Mesodermal cell (in vitro differentiated cells): ENCODE results near the gene COPS6.

Experiments used
- H3K27ac ChIP-seq: 2 replicates; pipeline ENCODE4 v1.7.0; 2013; ENCODE audit warnings: mild to moderate bottlenecking, low read depth, low read length, moderate library complexity; ENCODE audit not compliant: severe bottlenecking
- H3K36me3 ChIP-seq: 2 replicates; pipeline ENCODE4 v1.7.1; 2013; ENCODE audit warnings: mild to moderate bottlenecking, low read length, moderate library complexity; ENCODE audit not compliant: control insufficient read depth, insufficient read depth
- H3K4me1 ChIP-seq: one replicate; pipeline ENCODE4 v1.7.1; 2013; ENCODE audit warnings: mild to moderate bottlenecking, low read length; ENCODE audit not compliant: insufficient read depth, control insufficient read depth, poor library complexity, severe bottlenecking
- H3K4me3 ChIP-seq: 2 replicates; pipeline ENCODE4 v1.7.0; 2013; ENCODE audit warnings: low read length, control low read depth, mild to moderate bottlenecking; ENCODE audit not compliant: insufficient read depth, poor library complexity, severe bottlenecking; ENCODE audit errors: extremely low read depth
- H3K9me3 ChIP-seq: 2 replicates; pipeline ENCODE4 v1.7.1; 2013; ENCODE audit warnings: mild to moderate bottlenecking, low read length, moderate library complexity; ENCODE audit not compliant: control insufficient read depth
- WGBS, 2 experiments: methylation state at CpG; one replicate each; pipeline ENCODE4 v1.1.5; 2013; ENCODE audit warnings: missing lambda C conversion rate in 2 of 2; ENCODE audit not compliant: insufficient coverage in 2 of 2; 5-methylcytosine and 5-hydroxymethylcytosine counted together

Gene COPS6

GRCh38 chr7:100079024-100079560 lies 9.7 kb upstream of the COPS6 start:
- H3K9me3 ChIP-seq: peaks cover 21% of the 10 kb centered on the region
- peaks cover 64% of the 10 kb centered on the region for H3K36me3 ChIP-seq
- 98 to 100% methylated on average over 6 to 7 of the region's 7 CpGs for WGBS, 2 experiments
- H3K4me1 ChIP-seq: peaks cover 9% of the 10 kb centered on the region
- no peak overlapping the region for H3K4me3 ChIP-seq
- no peak overlapping the region for H3K27ac ChIP-seq

DNA sequence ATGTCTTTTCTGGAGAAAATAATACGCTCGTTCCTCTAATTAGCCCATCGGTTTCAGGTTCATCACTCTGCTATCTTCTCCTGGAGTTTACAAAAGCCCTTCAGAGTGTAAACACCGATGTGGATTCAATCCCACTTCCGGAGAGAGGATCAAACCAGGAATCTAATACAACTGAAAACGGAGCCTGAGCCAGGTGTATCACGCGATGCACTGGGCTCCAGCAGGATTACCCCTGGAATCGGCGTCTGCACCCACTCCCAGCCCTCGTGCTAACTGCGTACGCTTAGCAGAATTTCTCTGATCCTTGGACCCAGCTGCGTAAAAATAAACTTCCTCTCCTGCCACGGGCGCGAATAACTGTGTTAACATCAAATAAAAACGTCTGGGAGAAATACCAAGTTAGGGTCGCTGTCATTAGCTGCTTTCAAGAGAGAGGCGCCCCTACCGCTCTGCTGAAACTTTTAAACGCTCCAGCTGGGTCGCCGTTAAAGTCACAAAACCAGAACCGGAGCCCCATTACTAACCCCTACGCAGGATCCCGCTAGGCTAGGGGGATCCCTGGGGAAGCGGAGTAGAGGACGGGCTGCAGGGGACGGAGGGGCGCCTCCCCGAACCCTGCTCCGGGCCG lies 7.7 kb upstream of the COPS6 start:
- Histone ChIP-seq H3K9me3 (peaks cover 3% of the 10 kb centered on the region), H3K4me3 (peak overlapping the region; percentile 97), H3K27ac (peak overlapping the region; percentile 94), H3K36me3 (peaks cover 44% of the 10 kb centered on the region), H3K4me1 (peaks cover 9% of the 10 kb centered on the region)
- 1% methylated on average over 25 to 31 of the region's 34 CpGs for WGBS, 2 experiments

DNA sequence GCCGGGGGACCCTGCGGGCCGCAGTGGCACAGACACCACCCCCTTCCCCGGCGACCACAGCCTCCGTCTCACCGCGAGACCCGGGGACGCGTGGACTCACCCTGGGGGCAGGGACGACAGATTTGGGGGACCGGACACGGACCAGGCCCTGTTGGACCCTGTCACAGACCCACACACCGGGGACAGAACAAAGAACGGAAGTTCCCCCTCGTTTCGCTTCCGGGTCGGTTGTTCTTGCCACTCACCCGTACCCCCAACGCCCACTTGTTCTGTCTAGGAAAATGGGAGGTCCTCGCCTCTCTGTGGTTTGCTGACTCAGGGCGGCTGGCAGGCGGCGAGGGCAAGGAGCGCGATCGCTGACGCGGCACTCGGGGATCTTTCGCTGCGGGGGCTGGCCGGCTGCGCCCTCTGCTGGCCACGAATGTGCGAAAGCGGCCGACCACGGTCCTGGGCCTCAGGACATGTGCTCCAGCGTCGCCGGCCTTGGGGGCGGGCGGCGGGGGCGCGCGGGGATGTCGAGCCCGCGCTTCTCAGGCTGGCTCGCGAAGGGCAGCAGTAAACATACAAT lies 7.2 kb upstream of the COPS6 start, which contains the start of gene ZNF3:
Gene ZNF3, minus strand, starts transcription at position 189 of the 568 bp plus-strand sequence. CDS start 4,366 bp downstream, outside the sequence.
- H3K36me3 ChIP-seq: peaks cover 38% of the 10 kb centered on the region
- peak within 1 kb of the TSS; percentile 94 for H3K27ac ChIP-seq
- 0% methylated on average over 34 to 37 of the region's 55 CpGs for WGBS, 2 experiments
- peaks cover 15% of the 10 kb centered on the region for H3K4me1 ChIP-seq
- H3K9me3 ChIP-seq: peaks cover 1% of the 10 kb centered on the region
- peak within 1 kb of the TSS; percentile 97 for H3K4me3 ChIP-seq

- Histone ChIP-seq H3K4me3 (no peak overlapping the region), H3K4me1 (peaks cover 24% of the 10 kb centered on the region), H3K36me3 (peaks cover 25% of the 10 kb centered on the region), H3K27ac (peak overlapping the region; percentile 86), H3K9me3 (no peaks in the 10 kb centered on the region)
- 74% methylated on average over 4 of the region's 4 CpGs; no CpG with 5 or more reads in 1 of the 2 experiments for WGBS, 2 experiments
These were observed 5.8 kb upstream of the COPS6 start for GRCh38 chr7:100082978-100083377.

GRCh38 chr7:100085515-100085914 lies 3.3 kb upstream of the COPS6 start:
- peaks cover 8% of the 10 kb centered on the region for H3K36me3 ChIP-seq
- WGBS, 2 experiments: 80% methylated on average over 3 of the region's 3 CpGs; no CpG with 5 or more reads in 1 of the 2 experiments
- peaks cover 24% of the 10 kb centered on the region for H3K4me1 ChIP-seq
- H3K4me3 ChIP-seq: no peak overlapping the region
- no peak overlapping the region for H3K27ac ChIP-seq
- H3K9me3 ChIP-seq: no peaks in the 10 kb centered on the region

DNA sequence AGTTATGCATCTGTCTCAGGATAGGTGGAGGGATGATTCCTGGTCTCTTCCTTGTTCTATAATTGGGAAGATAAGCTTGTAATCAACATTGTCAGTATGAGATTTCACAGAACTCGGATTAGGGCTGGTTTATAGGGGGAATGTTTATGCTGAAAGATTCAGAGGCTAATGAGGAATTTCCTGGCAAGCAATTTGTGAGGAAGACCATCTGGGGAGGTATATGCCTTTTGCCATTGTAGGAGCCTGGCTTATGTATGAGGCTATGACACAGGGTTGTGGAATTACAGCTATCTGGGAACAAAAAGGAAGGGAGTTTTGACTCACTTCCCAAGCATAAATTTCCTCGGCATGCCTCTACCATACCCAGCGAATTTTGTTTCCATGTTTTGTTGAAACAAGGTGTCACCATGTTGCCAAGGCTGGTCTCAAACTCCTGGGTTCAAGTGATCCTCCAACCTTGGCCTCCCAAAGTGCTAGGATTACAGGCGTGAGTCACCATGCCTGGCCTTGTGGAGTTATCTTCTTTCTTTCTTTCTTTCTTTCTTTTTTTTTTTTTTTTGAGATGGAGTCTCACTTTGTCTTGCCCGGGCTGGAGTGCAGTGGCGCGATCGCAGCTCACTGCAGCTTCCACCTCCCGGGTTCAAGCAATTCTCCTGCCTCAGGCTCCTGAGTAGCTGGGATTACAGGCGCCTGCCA lies 1.6 kb upstream of the COPS6 start:
- Histone ChIP-seq H3K27ac (peak overlapping the region; percentile 98), H3K4me1 (peaks cover 24% of the 10 kb centered on the region), H3K4me3 (no peak overlapping the region), H3K36me3 (peaks cover 25% of the 10 kb centered on the region), H3K9me3 (no peaks in the 10 kb centered on the region)
- 74 to 78% methylated on average over 8 to 9 of the region's 10 CpGs for WGBS, 2 experiments

GRCh38 chr7:100088095-100088620 lies 611 bp upstream of the COPS6 start:
- peak overlapping the region; percentile 98 for H3K27ac ChIP-seq
- WGBS, 2 experiments: 88% methylated on average over 6 of the region's 11 CpGs
- H3K9me3 ChIP-seq: no peaks in the 10 kb centered on the region
- peaks cover 35% of the 10 kb centered on the region for H3K36me3 ChIP-seq
- peak overlapping the region; percentile 71 for H3K4me3 ChIP-seq
- peaks cover 28% of the 10 kb centered on the region for H3K4me1 ChIP-seq

DNA sequence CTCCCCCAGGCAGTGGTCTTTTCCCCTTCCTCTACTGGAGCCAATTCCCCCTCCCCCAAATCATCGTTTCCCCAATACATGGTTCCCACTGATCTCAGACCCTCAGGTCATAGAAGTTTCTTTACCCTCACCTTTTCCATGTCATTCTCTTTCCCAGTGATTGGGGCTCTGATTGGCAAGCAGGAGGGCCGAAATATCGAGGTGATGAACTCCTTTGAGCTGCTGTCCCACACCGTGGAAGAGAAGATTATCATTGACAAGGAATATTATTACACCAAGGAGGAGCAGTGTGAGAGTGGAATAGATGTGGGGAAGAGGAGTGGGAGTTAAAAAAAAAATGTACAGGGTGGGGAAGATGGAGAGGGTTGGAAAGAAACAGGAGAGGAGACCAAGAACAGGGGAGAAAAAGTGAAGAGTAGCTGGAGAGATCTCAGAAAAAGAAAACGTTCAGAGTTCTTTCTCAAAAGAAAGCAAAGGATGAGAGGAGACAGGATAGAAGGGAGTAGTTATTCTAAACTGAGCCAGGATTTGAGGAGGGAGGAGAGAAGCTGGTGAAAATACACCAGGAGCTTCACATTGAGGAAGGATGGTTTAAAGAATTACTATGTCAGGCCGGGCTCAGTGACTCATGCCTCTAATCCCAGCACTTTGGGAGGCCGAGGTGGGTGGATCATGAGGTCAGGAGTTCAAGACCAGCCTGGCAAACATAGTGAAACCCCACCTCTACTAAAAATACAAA lies 858 bp downstream of the COPS6 start:
- 44 to 48% methylated on average over 5 to 6 of the region's 7 CpGs for WGBS, 2 experiments
- peaks cover 41% of the 10 kb centered on the region for H3K4me1 ChIP-seq
- H3K36me3 ChIP-seq: peaks cover 49% of the 10 kb centered on the region
- no peaks in the 10 kb centered on the region for H3K9me3 ChIP-seq
- H3K4me3 ChIP-seq: peak overlapping the region; percentile 71
- peak overlapping the region; percentile 98 for H3K27ac ChIP-seq

DNA sequence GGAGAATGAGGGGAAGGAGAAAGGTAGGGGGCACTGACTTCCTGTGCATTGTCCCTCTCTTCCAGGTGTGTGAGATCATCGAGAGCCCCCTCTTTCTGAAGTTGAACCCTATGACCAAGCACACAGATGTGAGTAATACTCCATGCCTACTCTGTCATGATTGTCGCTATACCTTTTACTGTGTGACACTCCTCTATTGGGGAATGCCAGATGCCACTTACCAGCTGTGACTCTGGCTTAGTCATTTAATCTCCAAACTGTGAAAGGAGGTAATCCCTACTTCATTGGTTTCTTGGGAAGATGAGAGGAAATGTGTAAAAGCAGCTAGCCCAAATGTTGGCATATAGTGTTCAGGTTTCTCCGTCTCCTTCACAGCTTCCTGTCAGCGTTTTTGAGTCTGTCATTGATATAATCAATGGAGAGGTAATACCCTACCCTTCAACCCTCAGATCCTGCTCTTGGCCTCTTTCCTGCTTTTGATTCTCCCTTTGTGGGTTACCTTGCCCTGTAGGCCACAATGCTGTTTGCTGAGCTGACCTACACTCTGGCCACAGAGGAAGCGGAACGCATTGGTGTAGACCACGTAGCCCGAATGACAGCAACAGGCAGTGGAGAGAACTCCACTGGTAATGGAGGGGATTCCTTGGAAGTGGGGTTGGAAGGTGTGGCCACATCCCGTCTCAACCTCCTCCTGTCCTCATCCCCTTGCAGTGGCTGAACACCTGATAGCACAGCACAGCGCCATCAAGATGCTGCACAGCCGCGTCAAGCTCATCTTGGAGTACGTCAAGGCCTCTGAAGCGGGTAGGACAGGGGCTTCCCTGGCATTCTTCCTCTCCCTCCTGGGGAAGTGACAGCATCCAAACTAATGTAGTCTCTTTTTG lies 2.0 kb downstream of the COPS6 start:
- H3K4me3 ChIP-seq: no peak overlapping the region
- H3K4me1 ChIP-seq: peaks cover 47% of the 10 kb centered on the region
- 97 to 98% methylated on average over 6 to 11 of the region's 14 CpGs for whole genome bisulfite sequencing, 2 experiments
- peaks cover 61% of the 10 kb centered on the region for H3K36me3 ChIP-seq
- no peaks in the 10 kb centered on the region for H3K9me3 ChIP-seq
- H3K27ac ChIP-seq: peak overlapping the region; percentile 50
